T-helper 17 cell (primary cell): ENCODE measurements around the gene ZNF687. TPM values are rescaled to one million over a fixed set of nuclear protein-coding genes. Genes with fewer than 3 reads are reported as not detected.
"Not testable (repeated sequence)": the region's sequence is repeated elsewhere in the genome, so short reads cannot be mapped to it uniquely, and the experiment has no call there.

Experiments
- ATAC-seq: fragments of 150-1000 bp; cut with Tn5 transposase; 2 replicates; pipeline ENCODE4 v1.10.0; 2021; ENCODE audit warnings: mild to moderate bottlenecking, moderate library complexity
- DNase-seq, 3 donors: peaks; one replicate each; pipeline versions ENCODE4 v3.0.0 to v3.0.0-alpha.2; 2020 to 2021
- H3K9me3 ChIP-seq: one replicate; pipeline ENCODE4 v1.7.0; 2013; ENCODE audit warnings: low read length, mild to moderate bottlenecking; ENCODE audit not compliant: control insufficient read depth, poor library complexity, severe bottlenecking
- H3K27ac Mint-ChIP-seq: one replicate; pipeline ENCODE4 v1.8.0; 2022; ENCODE audit warnings: mild to moderate bottlenecking, moderate library complexity, mixed read lengths
- H3K27me3 Mint-ChIP-seq: one replicate; pipeline ENCODE4 v1.8.0; 2022; ENCODE audit warnings: mixed read lengths
- H3K36me3 Mint-ChIP-seq: one replicate; pipeline ENCODE4 v1.8.0; 2022; ENCODE audit warnings: low read depth, mixed read lengths
- H3K4me1 Mint-ChIP-seq: one replicate; pipeline ENCODE4 v1.8.0; 2022; ENCODE audit warnings: mild to moderate bottlenecking, mixed read lengths
- H3K4me3 Mint-ChIP-seq: one replicate; pipeline ENCODE4 v1.8.0; 2022; ENCODE audit warnings: mild to moderate bottlenecking, moderate library complexity, mixed read lengths
- total RNA-seq, 4 donors: library from RNA in 2 of 4; stranded (reverse) in 2 of 4; gene quantifications; one replicate each; pipeline ENCODE4 v1.2.3 and lab custom pipeline; 2022 to 2026

The ZNF687 gene
- total RNA-seq, 2 donors from 2014 or later = 25.9 to 33.8 TPM

- Mint-ChIP-seq H3K27me3 (no peaks in the 10 kb centered on the region), H3K27ac (no peak overlapping the region), H3K4me1 (peaks cover 28% of the 10 kb centered on the region), H3K36me3 (no peaks in the 10 kb centered on the region), H3K4me3 (no peak overlapping the region)
- ATAC-seq = no peak
- no peak for DNase-seq
- H3K9me3 ChIP-seq = no peaks in the 10 kb centered on the region
Measured at GRCh38 chr1:151259351-151259750, 22.7 kb upstream of the ZNF687 start.

- peaks cover 11% of the 10 kb centered on the region for H3K36me3 Mint-ChIP-seq
- no peak for ATAC-seq
- H3K27ac Mint-ChIP-seq = peak overlapping the region; percentile 41
Measured at GRCh38 chr1:151265446-151266236, 16.5 kb upstream of the ZNF687 start.

GRCh38 chr1:151266315-151266714 is 15.8 kb upstream of the ZNF687 start:
- no peaks in the 10 kb centered on the region for H3K9me3 ChIP-seq
- no peaks in the 10 kb centered on the region for H3K4me1 Mint-ChIP-seq
- no peak overlapping the region for H3K4me3 Mint-ChIP-seq
- H3K36me3 Mint-ChIP-seq = peaks cover 11% of the 10 kb centered on the region
- ATAC-seq = no peak
- H3K27me3 Mint-ChIP-seq = no peaks in the 10 kb centered on the region
- peak overlapping the region; percentile 41 for H3K27ac Mint-ChIP-seq
- no peak for DNase-seq

More at GRCh38 chr1:151265446-151266236, 16.5 kb upstream of the ZNF687 start:
- Mint-ChIP-seq H3K4me3 (no peak overlapping the region), H3K4me1 (no peaks in the 10 kb centered on the region), H3K27me3 (no peaks in the 10 kb centered on the region)
- no peaks in the 10 kb centered on the region for H3K9me3 ChIP-seq
- DNase-seq = no peak

- H3K27me3 Mint-ChIP-seq = no peaks in the 10 kb centered on the region
- DNase-seq (no peak), ATAC-seq (no peak)
- no peak overlapping the region for H3K27ac Mint-ChIP-seq
- no peaks in the 10 kb centered on the region for H3K9me3 ChIP-seq
- H3K4me1 Mint-ChIP-seq = no peaks in the 10 kb centered on the region
- no peak overlapping the region for H3K4me3 Mint-ChIP-seq
- H3K36me3 Mint-ChIP-seq = peaks cover 11% of the 10 kb centered on the region
Measured at GRCh38 chr1:151266821-151267220, 15.3 kb upstream of the ZNF687 start.

- DNase-seq (no peak), ATAC-seq (no peak)
- no peaks in the 10 kb centered on the region for H3K9me3 ChIP-seq
- Mint-ChIP-seq H3K4me1 (no peaks in the 10 kb centered on the region), H3K4me3 (no peak overlapping the region), H3K27ac (no peak overlapping the region), H3K27me3 (no peaks in the 10 kb centered on the region), H3K36me3 (peaks cover 11% of the 10 kb centered on the region)
Measured at GRCh38 chr1:151267760-151268159, 14.3 kb upstream of the ZNF687 start.

- no peaks in the 10 kb centered on the region for H3K9me3 ChIP-seq
- no peaks in the 10 kb centered on the region for H3K27me3 Mint-ChIP-seq
- H3K36me3 Mint-ChIP-seq = no peaks in the 10 kb centered on the region
- peak overlapping the region; percentile 41 for H3K27ac Mint-ChIP-seq
- H3K4me1 Mint-ChIP-seq = peaks cover 13% of the 10 kb centered on the region
- no peak for ATAC-seq
- no peak overlapping the region for H3K4me3 Mint-ChIP-seq
- DNase-seq = no peak
Measured at GRCh38 chr1:151273924-151274466, 8.1 kb upstream of the ZNF687 start.

GRCh38 chr1:151275341-151275740 is 6.8 kb upstream of the ZNF687 start:
- not testable (repeated sequence) for H3K4me3 Mint-ChIP-seq, H3K27ac Mint-ChIP-seq, H3K36me3 Mint-ChIP-seq, DNase-seq, ATAC-seq, H3K9me3 ChIP-seq, H3K27me3 Mint-ChIP-seq
- peaks cover 13% of the 10 kb centered on the region for H3K4me1 Mint-ChIP-seq

GRCh38 chr1:151277249-151277648 is 4.8 kb upstream of the ZNF687 start:
- Mint-ChIP-seq H3K27ac (no peak overlapping the region), H3K27me3 (no peaks in the 10 kb centered on the region), H3K4me1 (peaks cover 22% of the 10 kb centered on the region), H3K4me3 (no peak overlapping the region), H3K36me3 (peaks cover 4% of the 10 kb centered on the region)
- no peaks in the 10 kb centered on the region for H3K9me3 ChIP-seq
- no peak for ATAC-seq
- no peak for DNase-seq

- ATAC-seq = peak; percentile 55
- peak overlapping the region; percentile 95 for H3K27ac Mint-ChIP-seq
- peaks cover 49% of the 10 kb centered on the region for H3K4me1 Mint-ChIP-seq
- H3K4me3 Mint-ChIP-seq = peak overlapping the region; percentile 97
- H3K9me3 ChIP-seq = no peaks in the 10 kb centered on the region
- peaks cover 4% of the 10 kb centered on the region for H3K36me3 Mint-ChIP-seq
- no peaks in the 10 kb centered on the region for H3K27me3 Mint-ChIP-seq
- DNase-seq = peak; percentile 86 to 96 (median 93)
Measured at GRCh38 chr1:151281225-151281968, 702 bp upstream of the ZNF687 start.

GRCh38 chr1:151282883-151283725 is 1.0 kb downstream of the ZNF687 start:
- H3K9me3 ChIP-seq = no peaks in the 10 kb centered on the region
- ATAC-seq (no peak), DNase-seq (peak in 1 of 3 donors; percentile 17)
- H3K4me1 Mint-ChIP-seq = peaks cover 36% of the 10 kb centered on the region
- H3K27me3 Mint-ChIP-seq = no peaks in the 10 kb centered on the region
- peak overlapping the region; percentile 95 for H3K27ac Mint-ChIP-seq
- peaks cover 4% of the 10 kb centered on the region for H3K36me3 Mint-ChIP-seq
- peak overlapping the region; percentile 97 for H3K4me3 Mint-ChIP-seq

GRCh38 chr1:151284013-151284577 is 2.0 kb downstream of the ZNF687 start:
- H3K27me3 Mint-ChIP-seq = no peaks in the 10 kb centered on the region
- peaks cover 44% of the 10 kb centered on the region for H3K4me1 Mint-ChIP-seq
- H3K27ac Mint-ChIP-seq = peak overlapping the region; percentile 95
- peak overlapping the region; percentile 97 for H3K4me3 Mint-ChIP-seq
- H3K36me3 Mint-ChIP-seq = peaks cover 12% of the 10 kb centered on the region
- no peak for DNase-seq
- no peaks in the 10 kb centered on the region for H3K9me3 ChIP-seq
- ATAC-seq = no peak

GRCh38 chr1:151286619-151287340 is 4.7 kb downstream of the ZNF687 start:
- Mint-ChIP-seq H3K36me3 (peaks cover 10% of the 10 kb centered on the region), H3K4me3 (no peak overlapping the region), H3K27ac (peak overlapping the region; percentile 57), H3K4me1 (peaks cover 40% of the 10 kb centered on the region), H3K27me3 (no peaks in the 10 kb centered on the region)
- no peaks in the 10 kb centered on the region for H3K9me3 ChIP-seq
- no peak for DNase-seq
- ATAC-seq = no peak
